Testis (tissue), 2 donors: ENCODE data around the gene POLE2.
"Not testable (repeated sequence)": the region's sequence is repeated elsewhere in the genome, so short reads cannot be mapped to it uniquely, and the experiment has no call there.

Experiments
- CTCF ChIP-seq, 3 experiments: fragments of 450-650 bp in 2 of 3; fragments of 200-600 bp in 1 of 3; sonication (generic) in 1 of 3; IDR thresholded peaks; one replicate each; pipeline ENCODE4 v1.5.1; 2016 to 2019; ENCODE audit warnings: antibody characterized with exemption in 3 of 3, mild to moderate bottlenecking in 2 of 3, moderate library complexity in 1 of 3
- POLR2A ChIP-seq: fragments of 450-650 bp; IDR thresholded peaks from one replicate; pipeline ENCODE4 v1.6.1; 2017; ENCODE audit warnings: antibody characterized with exemption, mild to moderate bottlenecking, moderate library complexity

DNA sequence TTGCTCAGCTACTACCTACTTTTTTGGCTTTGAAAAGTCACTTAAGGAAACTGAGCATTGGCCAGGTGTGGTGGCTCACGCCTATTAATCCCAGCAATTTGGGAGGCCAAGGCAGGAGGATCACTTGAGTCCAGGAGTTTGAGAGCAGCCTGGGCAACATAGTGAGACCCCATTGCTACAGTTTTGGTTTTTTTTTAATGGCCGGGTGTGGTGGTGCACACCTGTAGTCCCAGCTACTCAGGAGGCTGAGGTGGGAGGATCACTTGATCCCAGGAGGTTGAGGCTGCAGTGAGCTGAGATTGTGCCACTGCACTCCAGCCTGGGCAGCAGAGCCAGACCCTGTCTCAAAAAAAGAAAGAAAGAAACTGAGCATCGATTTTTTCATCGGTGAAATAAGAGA is 47.7 kb upstream of the POLE2 start:
- not testable (repeated sequence) for TF ChIP-seq CTCF (IDR thresholded peaks at IDR 0.05); POLR2A
